Suprapubic skin (tissue), 4 donors: ENCODE measurements around the gene TXNDC2.

Experiments used
- CTCF ChIP-seq, 2 donors: fragments of 200-600 bp in 1 of 2; fragments of 450-650 bp in 1 of 2; sonication (generic) in 1 of 2; IDR thresholded peaks; one replicate each; pipeline ENCODE4 v1.5.1; 2016 to 2019; ENCODE audit warnings: antibody characterized with exemption in 2 of 2, mild to moderate bottlenecking in 1 of 2, moderate library complexity in 1 of 2
- EP300 ChIP-seq: sonication (generic); formaldehyde crosslinking; IDR thresholded peaks from one replicate; pipeline ENCODE4 v1.6.1; 2017; ENCODE audit warnings: antibody characterized with exemption
- POLR2A ChIP-seq, 2 donors: fragments of 450-650 bp; IDR thresholded peaks; one replicate each; pipeline ENCODE4 v1.6.1; 2017; ENCODE audit warnings: antibody characterized with exemption in 2 of 2, mild to moderate bottlenecking in 2 of 2, moderate library complexity in 2 of 2
- POLR2AphosphoS5 ChIP-seq, 3 donors: sonication (generic); formaldehyde crosslinking; IDR thresholded peaks; one replicate each; pipeline ENCODE4 v1.6.1; 2017; ENCODE audit warnings: antibody characterized with exemption in 3 of 3

DNA sequence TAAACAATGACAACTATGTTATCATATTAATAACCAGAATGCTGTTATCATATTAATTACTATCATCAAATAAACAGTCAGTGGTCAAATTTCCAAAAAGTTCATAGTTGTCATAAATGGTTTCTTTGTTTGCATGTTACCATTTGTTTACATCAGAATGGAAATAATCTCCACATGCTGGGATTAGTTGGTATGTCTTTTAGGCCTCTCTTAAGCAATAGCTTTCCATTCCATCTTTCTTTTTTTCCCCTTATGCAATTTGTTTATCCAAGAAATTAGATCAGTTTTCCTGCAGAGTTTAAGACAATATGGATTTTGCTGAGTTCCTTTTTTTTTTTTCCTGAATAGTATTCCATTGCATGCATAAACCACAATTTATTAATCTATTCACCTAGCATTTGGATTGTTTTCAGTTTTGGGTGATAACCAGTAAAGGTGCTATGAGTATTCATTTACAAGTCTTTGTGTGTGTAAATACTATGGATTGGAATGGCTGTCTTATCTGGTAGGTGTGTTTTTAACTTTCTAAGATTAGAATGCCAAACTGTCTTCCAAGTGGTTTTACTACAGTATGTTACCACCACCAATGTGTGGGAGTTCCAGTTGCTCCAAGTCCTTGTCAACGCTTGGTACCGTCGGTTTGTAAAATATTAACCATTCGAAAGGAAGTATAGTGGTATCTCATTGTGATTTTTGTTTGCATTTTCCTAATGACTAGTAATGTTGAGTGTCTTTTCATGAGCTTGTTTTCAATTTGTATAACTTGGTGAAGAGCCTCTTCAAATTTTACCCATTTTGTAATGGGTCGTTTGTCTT lies 33.3 kb upstream of the TXNDC2 start:
- TF ChIP-seq CTCF (IDR thresholded peaks at IDR 0.05) (no peak), POLR2A (IDR thresholded peaks at IDR 0.05) (no peak), EP300 (no peak), POLR2AphosphoS5 (IDR thresholded peaks at IDR 0.05) (no peak)
